AG04449 (cell line): ENCODE results near the gene CAMTA1.

ENCODE experiments used
- CTCF ChIA-PET: fragments of 350-600 bp; formaldehyde crosslinking; extraction: SDS; loops from one replicate; lab custom pipeline; 2021; ENCODE audit warnings: antibody characterized with exemption; lab: Yijun Ruan, JAX
- POLR2A ChIA-PET: fragments of 400-600, 350-600 bp; formaldehyde crosslinking; extraction: SDS; loops from one replicate; lab custom pipeline; 2020; ENCODE audit warnings: antibody characterized with exemption, inconsistent platforms; lab: Yijun Ruan, JAX
- DNase-seq: peaks from one replicate; pipeline ENCODE4 v3.0.0-alpha.2; 2010; ENCODE audit warnings: low read depth, low spot score
- H3K4me3 ChIP-seq: 2 replicates; pipeline ENCODE4 v1.5.1; 2011; ENCODE audit warnings: low read depth, mild to moderate bottlenecking, control low read depth, low read length
- TF ChIP-seq, protein P1 (sequence below): IDR thresholded peaks from one replicate; pipeline ENCODE4 v1.5.1; 2011; ENCODE audit warnings: mild to moderate bottlenecking, moderate library complexity, low read length, control low read depth, inconsistent platforms; ENCODE audit not compliant: insufficient read depth; ENCODE audit errors: missing control alignments

Gene CAMTA1

DNA sequence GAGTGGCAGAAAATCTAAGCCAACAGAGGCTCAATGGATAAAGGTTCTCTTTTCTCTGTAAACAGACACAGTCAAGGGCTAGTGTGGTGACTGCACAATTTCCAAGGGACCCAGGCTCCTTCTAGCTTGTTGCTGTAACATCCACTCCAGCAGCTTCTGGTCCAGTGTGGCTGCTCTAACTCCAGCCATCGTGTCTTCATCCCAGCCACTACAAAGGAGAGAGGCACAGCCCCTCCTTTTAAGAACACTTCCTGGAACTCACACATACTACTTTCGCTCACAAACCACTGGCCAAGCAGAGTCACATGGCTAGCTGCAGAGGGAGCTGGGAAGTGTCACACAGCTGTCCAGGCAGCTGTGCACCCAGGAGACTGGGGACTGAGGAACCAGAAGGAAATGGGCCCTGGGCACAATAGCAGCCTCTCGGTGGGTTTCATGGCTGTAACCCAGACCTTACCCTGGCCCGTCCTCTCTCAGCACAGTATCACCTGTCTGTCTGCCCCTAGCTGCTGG is 797.3 kb downstream of the CAMTA1 start:
- ChIA-PET CTCF (interaction anchor here (0.8 to 1.6 kb wide), 3 partner anchors 33 to 540 kb away, joined by 3 to 4 read pairs (median 3); no protein-coding TSS in a partner anchor), POLR2A (no interaction called here)
- no peak overlapping the region for H3K4me3 ChIP-seq
- no peak for DNase-seq
- TF ChIP-seq, protein P1, sequence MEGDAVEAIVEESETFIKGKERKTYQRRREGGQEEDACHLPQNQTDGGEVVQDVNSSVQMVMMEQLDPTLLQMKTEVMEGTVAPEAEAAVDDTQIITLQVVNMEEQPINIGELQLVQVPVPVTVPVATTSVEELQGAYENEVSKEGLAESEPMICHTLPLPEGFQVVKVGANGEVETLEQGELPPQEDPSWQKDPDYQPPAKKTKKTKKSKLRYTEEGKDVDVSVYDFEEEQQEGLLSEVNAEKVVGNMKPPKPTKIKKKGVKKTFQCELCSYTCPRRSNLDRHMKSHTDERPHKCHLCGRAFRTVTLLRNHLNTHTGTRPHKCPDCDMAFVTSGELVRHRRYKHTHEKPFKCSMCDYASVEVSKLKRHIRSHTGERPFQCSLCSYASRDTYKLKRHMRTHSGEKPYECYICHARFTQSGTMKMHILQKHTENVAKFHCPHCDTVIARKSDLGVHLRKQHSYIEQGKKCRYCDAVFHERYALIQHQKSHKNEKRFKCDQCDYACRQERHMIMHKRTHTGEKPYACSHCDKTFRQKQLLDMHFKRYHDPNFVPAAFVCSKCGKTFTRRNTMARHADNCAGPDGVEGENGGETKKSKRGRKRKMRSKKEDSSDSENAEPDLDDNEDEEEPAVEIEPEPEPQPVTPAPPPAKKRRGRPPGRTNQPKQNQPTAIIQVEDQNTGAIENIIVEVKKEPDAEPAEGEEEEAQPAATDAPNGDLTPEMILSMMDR, result no peak

GRCh38 chr1:7583291-7584096 is 798.2 kb downstream of the CAMTA1 start:
- TF ChIP-seq, protein P1, result no peak
- POLR2A ChIA-PET, result no interaction called here
- CTCF ChIA-PET, result interaction anchor here (1.0 kb wide), 1 partner anchor 34 kb away, joined by 3 read pairs; no protein-coding TSS in a partner anchor

DNA sequence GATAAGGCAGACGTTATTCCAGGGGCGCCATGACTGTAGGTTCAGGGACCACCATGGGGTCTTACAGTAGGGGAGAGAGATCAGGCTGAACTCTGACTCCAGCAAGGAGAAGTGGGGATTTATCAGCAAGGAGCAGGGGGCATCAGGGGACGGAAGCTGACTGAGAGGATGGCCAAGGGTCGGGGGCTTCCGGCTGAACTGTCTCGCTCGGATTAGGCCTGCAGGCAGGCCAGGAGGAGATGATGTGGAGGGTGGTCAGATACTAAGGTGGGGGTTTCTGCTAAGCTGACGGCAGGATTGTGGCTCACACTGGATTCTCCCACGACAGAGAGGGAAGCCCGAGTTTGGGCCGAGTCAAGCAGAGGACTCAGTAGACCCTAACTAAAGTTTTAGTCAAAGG is 798.9 kb downstream of the CAMTA1 start:
- TF ChIP-seq, protein P1, result no peak
- H3K4me3 ChIP-seq, result no peak overlapping the region
- POLR2A ChIA-PET, result no interaction called here
- CTCF ChIA-PET, result no interaction called here
- DNase-seq, result no peak

More at GRCh38 chr1:7583291-7584096, 798.2 kb downstream of the CAMTA1 start:
- H3K4me3 ChIP-seq, result no peak overlapping the region
- DNase-seq, result no peak

DNA sequence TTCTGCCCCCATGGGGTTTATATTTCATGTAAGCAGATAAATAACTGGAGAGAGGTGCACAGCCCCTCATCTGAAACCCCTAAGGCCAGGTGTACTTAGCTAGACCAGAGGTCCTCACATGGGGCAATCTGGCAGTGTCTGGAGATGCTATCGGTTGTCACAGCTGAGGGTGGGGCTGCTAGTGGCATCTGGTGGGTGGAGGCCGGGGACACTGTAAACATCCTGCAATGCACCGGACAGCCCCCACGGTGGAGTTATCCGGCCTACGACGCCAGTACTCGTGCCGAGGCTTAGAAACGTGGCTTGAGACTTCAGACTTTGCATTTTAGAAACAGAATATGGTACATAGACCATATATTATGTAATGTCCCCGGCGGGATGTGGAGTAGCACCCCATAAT is 799.4 kb downstream of the CAMTA1 start:
- H3K4me3 ChIP-seq, result no peak overlapping the region
- ChIA-PET CTCF (no interaction called here), POLR2A (no interaction called here)
- TF ChIP-seq, protein P1, result no peak
- no peak for DNase-seq

GRCh38 chr1:7585216-7585907 is 800.1 kb downstream of the CAMTA1 start:
- POLR2A ChIA-PET, result no interaction called here
- DNase-seq, result no peak
- H3K4me3 ChIP-seq, result no peak overlapping the region
- CTCF ChIA-PET, result no interaction called here
- TF ChIP-seq, protein P1, result no peak
